Dedifferentiated amniotic fluid mesenchymal stem cell (primary cell): ENCODE data around the gene P2RY13.

Experiments
- DNase-seq: peaks from one replicate; pipeline ENCODE4 v3.0.0-alpha.2; 2016; ENCODE audit errors: extremely low spot score

Gene P2RY13

GRCh38 chr3:151320131-151320530 lies 9.2 kb downstream of the P2RY13 start:
- no peak for DNase-seq

GRCh38 chr3:151319628-151320027 lies 9.7 kb downstream of the P2RY13 start:
- DNase-seq: no peak

DNA sequence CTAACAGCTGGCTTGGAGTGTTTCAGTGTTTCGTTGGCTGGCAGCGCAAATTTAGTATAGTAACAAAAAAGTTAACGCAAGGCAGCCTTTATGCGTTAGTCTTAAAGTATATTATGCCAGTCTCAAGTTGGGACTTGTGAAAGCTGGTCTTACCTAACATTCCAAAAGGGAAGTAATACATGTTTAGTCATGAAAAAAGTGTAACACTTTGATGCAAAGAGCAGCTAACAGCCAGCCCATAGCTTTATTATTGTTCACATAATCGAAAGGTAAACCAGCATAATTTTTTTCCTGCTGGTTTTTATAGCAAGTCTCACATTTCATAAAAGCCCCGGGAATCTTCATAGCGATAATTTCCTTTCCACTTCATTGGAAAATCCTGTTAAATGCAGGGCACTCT lies 10.4 kb downstream of the P2RY13 start:
- DNase-seq: no peak

DNA sequence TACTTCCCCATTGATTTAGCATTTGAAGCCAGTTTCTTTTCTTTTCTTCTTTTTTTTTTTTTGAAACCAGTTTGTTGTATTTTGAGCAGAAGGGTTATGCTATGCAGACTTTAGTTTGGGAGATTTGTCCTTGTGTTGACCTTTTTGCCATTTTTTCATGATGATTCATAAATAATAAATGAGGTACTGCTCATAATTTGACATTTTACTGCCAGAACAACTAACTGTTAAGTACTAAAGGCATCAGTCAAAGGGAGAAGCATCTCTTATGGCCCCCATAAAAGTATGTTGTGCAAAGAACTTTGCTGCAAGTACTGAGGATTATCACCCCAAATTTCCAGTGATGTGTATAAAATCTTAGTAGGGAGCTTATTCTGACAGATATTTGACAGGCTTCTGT lies 11.0 kb downstream of the P2RY13 start:
- DNase-seq: no peak

GRCh38 chr3:151316267-151316991 lies 12.9 kb downstream of the P2RY13 start, which contains the start of gene GPR87:
Gene GPR87, minus strand, starts transcription at chr3:151316820. Its CDS starts 16,720 bp downstream, at chr3:151300100.
- DNase-seq: no peak

- no peak for DNase-seq
Measured at GRCh38 chr3:151315846-151316245, 13.5 kb downstream of the P2RY13 start.

DNA sequence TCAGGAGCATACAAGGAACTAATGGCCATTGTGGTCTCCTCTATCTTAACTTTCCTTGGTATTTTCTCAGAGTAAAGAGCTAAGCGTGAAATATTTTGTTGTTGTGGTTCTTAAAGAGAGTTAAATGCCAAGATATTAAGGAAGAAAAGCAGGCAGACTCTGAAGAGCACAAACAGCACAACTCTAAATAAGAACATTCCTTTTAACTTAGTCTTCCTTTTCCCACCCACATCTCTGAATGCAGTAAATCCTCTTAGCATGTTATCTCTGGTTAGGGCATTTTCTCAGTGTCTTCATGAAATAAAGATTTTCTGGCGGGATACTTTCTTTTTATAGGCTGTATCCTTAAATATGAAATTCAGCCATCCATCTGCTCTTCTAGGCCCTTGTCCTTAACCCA lies 14.2 kb downstream of the P2RY13 start:
- DNase-seq: no peak

GRCh38 chr3:151314593-151314992 lies 14.8 kb downstream of the P2RY13 start:
- no peak for DNase-seq

DNA sequence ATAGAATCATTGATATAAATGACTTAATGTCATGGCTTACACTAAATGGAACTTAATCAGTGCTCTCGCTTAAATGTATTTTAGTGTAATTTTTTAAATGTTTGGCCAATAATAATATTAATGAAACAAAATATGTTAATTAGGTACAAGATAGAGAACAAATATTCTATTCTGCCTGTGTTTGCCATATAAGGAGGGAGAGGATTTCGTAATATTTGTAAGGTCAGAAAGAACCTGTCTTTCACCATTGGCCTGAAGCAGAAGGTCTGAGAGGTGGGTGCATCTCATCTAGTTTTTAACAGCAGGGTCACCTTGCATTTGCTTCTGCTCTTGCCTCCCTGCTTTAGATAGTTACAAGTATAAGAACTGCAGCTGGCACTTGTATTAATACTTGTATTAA lies 15.2 kb downstream of the P2RY13 start:
- DNase-seq: no peak

- DNase-seq: no peak
Measured at GRCh38 chr3:151312972-151313371, 16.4 kb downstream of the P2RY13 start.

- no peak for DNase-seq
Measured at GRCh38 chr3:151309566-151309965, 19.8 kb downstream of the P2RY13 start.

GRCh38 chr3:151307583-151308488 lies 21.5 kb downstream of the P2RY13 start:
- no peak for DNase-seq

- DNase-seq: no peak
Measured at GRCh38 chr3:151307131-151307530, 22.2 kb downstream of the P2RY13 start.

DNA sequence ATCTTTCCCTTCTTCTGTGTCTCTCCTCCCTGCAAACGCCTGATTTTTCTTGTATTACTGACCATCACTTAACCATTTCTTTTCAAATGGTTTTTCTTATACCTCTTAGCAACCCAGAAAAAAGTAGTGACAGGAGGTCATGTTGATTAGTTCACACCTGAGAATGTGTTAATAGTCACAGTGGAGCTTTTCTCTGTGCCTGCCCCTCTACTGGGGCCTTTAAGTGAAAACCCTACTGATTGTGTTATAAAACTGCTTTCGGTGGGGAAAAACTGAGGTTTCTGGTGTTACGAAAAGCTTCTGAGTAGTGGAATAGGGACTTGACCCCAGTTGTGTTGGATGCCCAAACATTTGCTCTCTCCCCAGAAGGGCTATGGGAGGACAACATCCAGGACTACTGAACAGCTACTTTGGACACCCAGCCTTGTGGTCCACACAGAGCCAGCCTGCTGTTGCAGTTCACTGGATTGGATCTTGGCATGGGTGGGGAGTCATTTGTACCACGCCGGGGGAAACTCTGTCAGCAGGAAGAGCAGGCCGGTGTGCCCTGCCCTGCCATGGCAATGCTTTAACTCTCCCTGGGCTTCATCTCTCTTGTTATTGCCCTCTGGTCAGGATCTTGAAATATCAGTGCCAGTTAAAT lies 23.1 kb downstream of the P2RY13 start:
- no peak for DNase-seq

DNA sequence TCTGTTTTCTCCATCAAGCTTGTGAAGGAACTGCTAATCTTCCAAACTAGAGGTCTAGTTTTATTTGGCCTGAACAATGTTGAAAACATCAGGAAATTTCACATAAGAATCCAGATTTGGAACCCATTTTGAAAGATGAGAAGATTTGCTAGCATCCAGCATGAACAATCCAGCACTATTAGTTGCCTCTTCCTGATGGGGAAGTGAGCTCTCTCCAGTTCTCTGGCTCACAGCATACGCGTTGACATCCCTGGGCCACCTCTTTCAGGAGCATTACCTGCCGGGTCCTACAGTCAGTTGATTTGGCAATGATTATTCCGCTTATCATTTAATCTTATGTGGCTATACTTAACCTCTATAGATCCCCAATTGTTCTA lies 23.6 kb downstream of the P2RY13 start:
- DNase-seq: no peak

DNA sequence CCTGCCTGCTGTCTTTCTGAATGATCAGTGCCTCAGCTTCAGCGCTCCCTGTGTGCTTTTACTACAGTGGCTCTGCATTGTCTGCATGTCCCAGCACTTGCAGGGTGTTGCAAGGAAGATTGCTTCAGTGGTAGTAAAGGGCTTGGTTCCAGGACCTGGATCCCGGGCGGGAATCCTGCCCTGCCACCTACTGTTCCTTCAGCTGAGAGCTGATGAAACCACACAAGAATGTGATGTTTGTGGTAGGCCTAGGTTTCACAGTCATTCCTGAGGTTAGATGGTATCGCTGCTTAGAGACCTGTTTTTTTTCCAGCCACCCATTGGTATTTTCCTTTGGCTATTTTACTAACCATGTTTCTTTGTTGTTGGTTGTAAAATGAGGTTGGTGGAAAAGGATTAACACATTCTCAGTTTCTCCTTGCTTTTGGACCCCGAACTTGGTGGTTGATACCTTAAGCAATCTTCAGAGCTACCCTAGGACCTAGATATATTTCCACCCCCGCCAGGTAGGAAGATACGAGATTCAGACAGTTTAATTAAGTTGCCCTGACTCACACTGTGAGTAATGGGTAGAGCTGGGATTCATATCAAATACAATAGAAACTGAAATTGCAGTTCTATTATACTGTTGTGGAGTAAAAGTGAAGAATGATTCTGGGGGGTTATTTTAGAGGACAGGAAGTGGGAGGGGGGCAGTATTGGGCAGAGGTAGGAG lies 24.1 kb downstream of the P2RY13 start:
- peak; percentile 90 for DNase-seq

- no peak for DNase-seq
Measured at GRCh38 chr3:151303751-151304150, 25.6 kb downstream of the P2RY13 start.

DNA sequence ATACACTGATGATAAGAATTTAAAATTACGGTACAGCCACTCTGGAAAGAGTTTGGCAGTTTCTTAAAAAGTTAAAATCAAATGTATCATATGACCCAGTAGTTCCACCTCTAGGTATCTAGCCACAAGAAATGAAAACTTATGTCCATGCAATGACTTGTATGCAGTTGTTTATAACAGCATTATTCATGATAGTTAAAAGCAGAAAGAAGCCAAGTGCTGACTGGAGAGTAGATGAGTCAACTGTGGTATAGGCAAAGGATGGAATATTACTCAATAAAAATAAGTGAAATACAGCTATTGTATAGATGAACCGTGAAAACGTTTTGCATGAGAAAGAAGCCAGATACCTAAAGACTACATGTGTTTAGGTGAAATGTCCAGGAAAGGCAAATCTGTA lies 27.6 kb downstream of the P2RY13 start:
- DNase-seq: peak; percentile 49

DNA sequence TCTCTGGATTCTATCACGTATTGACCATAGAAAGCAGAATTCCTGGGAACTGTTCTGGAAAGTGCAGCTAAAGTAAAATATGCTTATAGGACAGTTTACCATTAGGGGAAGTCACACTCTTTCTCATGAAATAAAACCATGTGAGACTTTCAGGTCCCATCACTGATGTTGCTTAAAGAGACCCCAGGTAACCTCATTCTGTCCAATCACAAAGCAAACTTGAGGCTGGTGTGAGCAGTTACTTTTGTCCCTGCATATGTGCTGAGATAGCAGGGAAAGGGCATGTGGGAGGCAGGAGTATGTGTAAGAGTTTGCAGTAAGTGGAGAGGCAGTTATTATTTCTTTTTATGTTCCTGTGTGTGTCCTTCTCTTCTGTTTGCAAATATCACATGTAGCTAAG lies 28.8 kb downstream of the P2RY13 start:
- DNase-seq: no peak

- DNase-seq: no peak
Measured at GRCh38 chr3:151299006-151299405, 30.3 kb downstream of the P2RY13 start.

GRCh38 chr3:151297429-151297828 lies 31.9 kb downstream of the P2RY13 start:
- DNase-seq: no peak

- no peak for DNase-seq
Measured at GRCh38 chr3:151296226-151296625, 33.1 kb downstream of the P2RY13 start.
